ENCODE data around the gene AP5S1. TPM values are rescaled to one million over a fixed set of nuclear protein-coding genes. Genes with fewer than 3 reads are reported as not detected.
A peak's percentile ranks its signal among the peaks of the same experiment; 100 is the strongest.

The AP5S1 gene
- total and polyA plus RNA-seq, 2 of the 13 experiments (the other 11 are each of a cell fraction or from before 2014, with no cell fraction given): 7.9 to 23.2 TPM

DNA sequence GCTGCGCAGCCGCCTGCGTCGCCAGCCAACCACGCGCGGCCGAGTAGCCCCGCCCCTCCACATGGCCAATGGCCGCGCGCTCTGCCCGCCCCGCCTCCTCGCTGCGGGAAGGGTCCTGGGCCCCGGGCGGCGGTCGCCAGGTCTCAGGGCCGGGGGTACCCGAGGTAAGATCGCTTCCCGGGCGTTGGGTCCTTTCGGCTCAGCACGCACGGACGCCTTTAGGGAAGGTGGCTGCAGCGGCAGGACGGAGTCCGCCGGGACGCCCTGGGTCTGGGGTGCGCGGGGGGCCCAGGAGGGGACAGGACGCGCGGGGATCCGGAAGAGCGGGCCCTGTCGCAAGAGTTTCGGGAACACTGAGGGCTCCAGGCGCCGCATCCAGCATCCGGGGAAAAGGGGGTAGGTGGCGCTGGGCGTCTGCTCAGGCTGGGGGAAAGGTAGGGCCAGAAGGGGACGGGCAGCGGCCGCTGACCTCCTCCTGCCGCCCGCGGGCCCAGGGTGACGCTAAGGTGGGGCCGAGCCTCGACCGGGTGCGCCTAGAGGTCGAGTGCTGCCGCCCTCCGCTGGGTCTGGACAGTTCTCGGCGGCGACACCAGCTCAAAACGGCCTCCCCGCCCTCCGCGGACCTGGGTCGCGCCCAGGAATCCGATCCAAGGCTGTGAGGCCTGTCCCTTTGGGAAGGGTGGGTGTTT, 26.5 kb downstream of the AP5S1 start, which contains the start of gene MAVS (continued):
- no peak for TF ChIP-seq HNF4G (IDR thresholded peaks at IDR 0.05; ENCODE audit: borderline replicate concordance, low read depth, low read length)
- TF ChIP-seq HNF4G (CRISPR knock-in tag; IDR thresholded peaks at IDR 0.05; ENCODE audit: borderline replicate concordance, low read depth): no peak
- no peak; the same call in 1 of the 2 replicates for TF ChIP-seq ZBTB20 (CRISPR knock-in tag; IDR thresholded peaks at IDR 0.05; ENCODE audit: borderline replicate concordance, low read depth)
- peak; percentile 99 for TF ChIP-seq DNMT1 (CRISPR knock-in tag; IDR thresholded peaks at IDR 0.05)
- TF ChIP-seq, protein P1, sequence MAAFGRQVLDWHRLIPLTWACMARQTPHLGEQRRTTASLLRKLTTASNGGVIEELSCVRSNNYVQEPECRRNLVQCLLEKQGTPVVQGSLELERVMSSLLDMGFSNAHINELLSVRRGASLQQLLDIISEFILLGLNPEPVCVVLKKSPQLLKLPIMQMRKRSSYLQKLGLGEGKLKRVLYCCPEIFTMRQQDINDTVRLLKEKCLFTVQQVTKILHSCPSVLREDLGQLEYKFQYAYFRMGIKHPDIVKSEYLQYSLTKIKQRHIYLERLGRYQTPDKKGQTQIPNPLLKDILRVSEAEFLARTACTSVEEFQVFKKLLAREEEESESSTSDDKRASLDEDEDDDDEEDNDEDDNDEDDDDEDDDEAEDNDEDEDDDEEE (CRISPR knock-in tag; IDR thresholded peaks at IDR 0.05): no peak; the same call in 1 of the 2 replicates
- peak; percentile 99 for TF ChIP-seq ARHGAP35 (CRISPR knock-in tag; IDR thresholded peaks at IDR 0.05; ENCODE audit: borderline replicate concordance)
- TF ChIP-seq, protein P2, sequence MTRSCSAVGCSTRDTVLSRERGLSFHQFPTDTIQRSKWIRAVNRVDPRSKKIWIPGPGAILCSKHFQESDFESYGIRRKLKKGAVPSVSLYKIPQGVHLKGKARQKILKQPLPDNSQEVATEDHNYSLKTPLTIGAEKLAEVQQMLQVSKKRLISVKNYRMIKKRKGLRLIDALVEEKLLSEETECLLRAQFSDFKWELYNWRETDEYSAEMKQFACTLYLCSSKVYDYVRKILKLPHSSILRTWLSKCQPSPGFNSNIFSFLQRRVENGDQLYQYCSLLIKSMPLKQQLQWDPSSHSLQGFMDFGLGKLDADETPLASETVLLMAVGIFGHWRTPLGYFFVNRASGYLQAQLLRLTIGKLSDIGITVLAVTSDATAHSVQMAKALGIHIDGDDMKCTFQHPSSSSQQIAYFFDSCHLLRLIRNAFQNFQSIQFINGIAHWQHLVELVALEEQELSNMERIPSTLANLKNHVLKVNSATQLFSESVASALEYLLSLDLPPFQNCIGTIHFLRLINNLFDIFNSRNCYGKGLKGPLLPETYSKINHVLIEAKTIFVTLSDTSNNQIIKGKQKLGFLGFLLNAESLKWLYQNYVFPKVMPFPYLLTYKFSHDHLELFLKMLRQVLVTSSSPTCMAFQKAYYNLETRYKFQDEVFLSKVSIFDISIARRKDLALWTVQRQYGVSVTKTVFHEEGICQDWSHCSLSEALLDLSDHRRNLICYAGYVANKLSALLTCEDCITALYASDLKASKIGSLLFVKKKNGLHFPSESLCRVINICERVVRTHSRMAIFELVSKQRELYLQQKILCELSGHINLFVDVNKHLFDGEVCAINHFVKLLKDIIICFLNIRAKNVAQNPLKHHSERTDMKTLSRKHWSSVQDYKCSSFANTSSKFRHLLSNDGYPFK (CRISPR knock-in tag; IDR thresholded peaks at IDR 0.05; ENCODE audit: borderline replicate concordance): peak; percentile 42; the same call in 1 of the 2 replicates
- TF ChIP-seq SMARCE1 (IDR thresholded peaks at IDR 0.05; ENCODE audit: borderline replicate concordance): no peak
- TF ChIP-seq, protein P3, sequence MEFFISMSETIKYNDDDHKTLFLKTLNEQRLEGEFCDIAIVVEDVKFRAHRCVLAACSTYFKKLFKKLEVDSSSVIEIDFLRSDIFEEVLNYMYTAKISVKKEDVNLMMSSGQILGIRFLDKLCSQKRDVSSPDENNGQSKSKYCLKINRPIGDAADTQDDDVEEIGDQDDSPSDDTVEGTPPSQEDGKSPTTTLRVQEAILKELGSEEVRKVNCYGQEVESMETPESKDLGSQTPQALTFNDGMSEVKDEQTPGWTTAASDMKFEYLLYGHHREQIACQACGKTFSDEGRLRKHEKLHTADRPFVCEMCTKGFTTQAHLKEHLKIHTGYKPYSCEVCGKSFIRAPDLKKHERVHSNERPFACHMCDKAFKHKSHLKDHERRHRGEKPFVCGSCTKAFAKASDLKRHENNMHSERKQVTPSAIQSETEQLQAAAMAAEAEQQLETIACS (CRISPR knock-in tag; IDR thresholded peaks at IDR 0.05): no peak; the same call in 1 of the 2 replicates
- TF ChIP-seq, protein P4, sequence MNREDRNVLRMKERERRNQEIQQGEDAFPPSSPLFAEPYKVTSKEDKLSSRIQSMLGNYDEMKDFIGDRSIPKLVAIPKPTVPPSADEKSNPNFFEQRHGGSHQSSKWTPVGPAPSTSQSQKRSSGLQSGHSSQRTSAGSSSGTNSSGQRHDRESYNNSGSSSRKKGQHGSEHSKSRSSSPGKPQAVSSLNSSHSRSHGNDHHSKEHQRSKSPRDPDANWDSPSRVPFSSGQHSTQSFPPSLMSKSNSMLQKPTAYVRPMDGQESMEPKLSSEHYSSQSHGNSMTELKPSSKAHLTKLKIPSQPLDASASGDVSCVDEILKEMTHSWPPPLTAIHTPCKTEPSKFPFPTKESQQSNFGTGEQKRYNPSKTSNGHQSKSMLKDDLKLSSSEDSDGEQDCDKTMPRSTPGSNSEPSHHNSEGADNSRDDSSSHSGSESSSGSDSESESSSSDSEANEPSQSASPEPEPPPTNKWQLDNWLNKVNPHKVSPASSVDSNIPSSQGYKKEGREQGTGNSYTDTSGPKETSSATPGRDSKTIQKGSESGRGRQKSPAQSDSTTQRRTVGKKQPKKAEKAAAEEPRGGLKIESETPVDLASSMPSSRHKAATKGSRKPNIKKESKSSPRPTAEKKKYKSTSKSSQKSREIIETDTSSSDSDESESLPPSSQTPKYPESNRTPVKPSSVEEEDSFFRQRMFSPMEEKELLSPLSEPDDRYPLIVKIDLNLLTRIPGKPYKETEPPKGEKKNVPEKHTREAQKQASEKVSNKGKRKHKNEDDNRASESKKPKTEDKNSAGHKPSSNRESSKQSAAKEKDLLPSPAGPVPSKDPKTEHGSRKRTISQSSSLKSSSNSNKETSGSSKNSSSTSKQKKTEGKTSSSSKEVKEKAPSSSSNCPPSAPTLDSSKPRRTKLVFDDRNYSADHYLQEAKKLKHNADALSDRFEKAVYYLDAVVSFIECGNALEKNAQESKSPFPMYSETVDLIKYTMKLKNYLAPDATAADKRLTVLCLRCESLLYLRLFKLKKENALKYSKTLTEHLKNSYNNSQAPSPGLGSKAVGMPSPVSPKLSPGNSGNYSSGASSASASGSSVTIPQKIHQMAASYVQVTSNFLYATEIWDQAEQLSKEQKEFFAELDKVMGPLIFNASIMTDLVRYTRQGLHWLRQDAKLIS (CRISPR knock-in tag; IDR thresholded peaks at IDR 0.05): peak; percentile 58; the same call in 1 of the 2 replicates
- TF ChIP-seq, protein P5, sequence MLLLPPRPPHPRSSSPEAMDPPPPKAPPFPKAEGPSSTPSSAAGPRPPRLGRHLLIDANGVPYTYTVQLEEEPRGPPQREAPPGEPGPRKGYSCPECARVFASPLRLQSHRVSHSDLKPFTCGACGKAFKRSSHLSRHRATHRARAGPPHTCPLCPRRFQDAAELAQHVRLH (CRISPR knock-in tag; IDR thresholded peaks at IDR 0.05; ENCODE audit: borderline replicate concordance, low read depth): 0 out of 2 replicates have a peak, but pooled peaks have one; percentile 24
- TF ChIP-seq, protein P6, sequence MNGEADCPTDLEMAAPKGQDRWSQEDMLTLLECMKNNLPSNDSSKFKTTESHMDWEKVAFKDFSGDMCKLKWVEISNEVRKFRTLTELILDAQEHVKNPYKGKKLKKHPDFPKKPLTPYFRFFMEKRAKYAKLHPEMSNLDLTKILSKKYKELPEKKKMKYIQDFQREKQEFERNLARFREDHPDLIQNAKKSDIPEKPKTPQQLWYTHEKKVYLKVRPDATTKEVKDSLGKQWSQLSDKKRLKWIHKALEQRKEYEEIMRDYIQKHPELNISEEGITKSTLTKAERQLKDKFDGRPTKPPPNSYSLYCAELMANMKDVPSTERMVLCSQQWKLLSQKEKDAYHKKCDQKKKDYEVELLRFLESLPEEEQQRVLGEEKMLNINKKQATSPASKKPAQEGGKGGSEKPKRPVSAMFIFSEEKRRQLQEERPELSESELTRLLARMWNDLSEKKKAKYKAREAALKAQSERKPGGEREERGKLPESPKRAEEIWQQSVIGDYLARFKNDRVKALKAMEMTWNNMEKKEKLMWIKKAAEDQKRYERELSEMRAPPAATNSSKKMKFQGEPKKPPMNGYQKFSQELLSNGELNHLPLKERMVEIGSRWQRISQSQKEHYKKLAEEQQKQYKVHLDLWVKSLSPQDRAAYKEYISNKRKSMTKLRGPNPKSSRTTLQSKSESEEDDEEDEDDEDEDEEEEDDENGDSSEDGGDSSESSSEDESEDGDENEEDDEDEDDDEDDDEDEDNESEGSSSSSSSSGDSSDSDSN (CRISPR knock-in tag; IDR thresholded peaks at IDR 0.05): peak; percentile 99
- peak; percentile 85 for TF ChIP-seq ZNF230 (CRISPR knock-in tag; IDR thresholded peaks at IDR 0.05)
- TF ChIP-seq ZBTB7B (CRISPR knock-in tag; IDR thresholded peaks at IDR 0.05): peak; percentile 93
- TF ChIP-seq, protein P7, sequence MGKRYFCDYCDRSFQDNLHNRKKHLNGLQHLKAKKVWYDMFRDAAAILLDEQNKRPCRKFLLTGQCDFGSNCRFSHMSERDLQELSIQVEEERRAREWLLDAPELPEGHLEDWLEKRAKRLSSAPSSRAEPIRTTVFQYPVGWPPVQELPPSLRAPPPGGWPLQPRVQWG (CRISPR knock-in tag; IDR thresholded peaks at IDR 0.05; ENCODE audit: borderline replicate concordance, low read depth): no peak

Measured in HepG2 (cell line).